ENCODE results near the gene CNTNAP2.

CNTNAP2 gene

DNA sequence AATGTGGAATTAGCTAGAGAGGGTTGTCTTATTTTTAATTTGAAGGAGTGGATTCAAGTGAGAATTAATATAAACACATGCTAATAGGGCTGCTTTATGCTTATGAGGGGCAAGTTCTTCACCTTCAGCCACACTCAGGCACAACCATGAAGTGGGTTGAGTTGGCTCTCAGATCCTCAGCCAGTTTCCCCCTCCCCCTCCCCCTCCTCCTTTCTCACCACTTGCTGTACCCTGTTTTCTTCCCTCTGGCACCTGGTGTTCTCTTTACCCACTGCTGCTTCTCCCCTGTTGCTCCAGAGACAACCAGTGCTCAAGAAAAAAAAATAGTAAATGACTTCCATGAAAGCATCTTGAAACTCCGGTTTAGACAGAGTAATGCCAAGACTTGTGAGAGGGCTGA lies 1083.3 kb downstream of the CNTNAP2 start:
- H3K4me1 ChIP-seq (ENCODE audit: insufficient read depth, low read length): no peaks in the 10 kb centered on the region

DNA sequence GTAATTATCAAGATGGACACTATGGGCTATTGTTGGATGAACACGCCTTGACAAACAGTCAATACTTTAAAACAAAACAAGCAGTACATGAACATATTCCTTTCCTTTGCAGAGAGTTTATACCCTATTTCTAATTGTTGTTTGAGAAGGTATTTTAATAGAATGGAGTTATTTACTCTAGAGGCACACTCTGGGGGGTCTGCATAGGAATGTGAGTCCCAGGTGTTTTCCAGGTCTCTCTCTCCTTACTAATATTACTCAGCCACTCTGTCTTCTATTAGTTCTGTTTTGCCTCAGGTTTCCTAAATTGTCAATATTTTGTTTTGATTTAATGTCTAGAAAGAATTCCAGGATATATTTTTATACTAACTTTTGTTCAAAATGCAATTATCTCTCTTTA lies 1091.4 kb downstream of the CNTNAP2 start:
- H3K4me3 ChIP-seq (ENCODE audit: low read depth in 1 of 2, low read length in 2 of 2): no peak overlapping the region
- H3K27me3 ChIP-seq (ENCODE audit: insufficient read depth, low read length, poor library complexity): no peaks in the 10 kb centered on the region
- H2AFZ ChIP-seq (ENCODE audit: low read depth, low read length): no peak overlapping the region
- H3K79me2 ChIP-seq (ENCODE audit: insufficient read depth, low read length): no peaks in the 10 kb centered on the region
- H3K4me2 ChIP-seq (ENCODE audit: insufficient read depth, low read length): no peak overlapping the region
- ATAC-seq (ENCODE audit: insufficient read depth, low read depth) (no peak), DNase-seq (no peak)
- no peak overlapping the region for H3K9ac ChIP-seq (ENCODE audit: low read depth, low read length)
- H3K4me1 ChIP-seq (ENCODE audit: insufficient read depth, low read length): no peaks in the 10 kb centered on the region
- no peaks in the 10 kb centered on the region for H4K20me1 ChIP-seq (ENCODE audit: insufficient read depth, low read length)
- TF ChIP-seq EZH2 (IDR thresholded peaks at IDR 0.05; ENCODE audit: borderline replicate concordance, low read depth, low read length, severe bottlenecking) (no peak), CTCF (IDR thresholded peaks at IDR 0.05; ENCODE audit: borderline replicate concordance, extremely low read depth, low read length, poor library complexity, severe bottlenecking) (no peak)
- H3K36me3 ChIP-seq (ENCODE audit: insufficient read depth, low read length): no peaks in the 10 kb centered on the region
- H3K27ac ChIP-seq (ENCODE audit: low read length): no peak overlapping the region
- no peaks in the 10 kb centered on the region for H3K9me3 ChIP-seq (ENCODE audit: insufficient read depth, low read length, severe bottlenecking)

More for the DNA sequence above, 1083.3 kb downstream of the CNTNAP2 start:
- H3K4me3 ChIP-seq (ENCODE audit: low read depth in 1 of 2, low read length in 2 of 2): no peak overlapping the region
- H2AFZ ChIP-seq (ENCODE audit: low read depth, low read length): no peak overlapping the region
- ATAC-seq (ENCODE audit: insufficient read depth, low read depth) (no peak), DNase-seq (no peak)
- H3K4me2 ChIP-seq (ENCODE audit: insufficient read depth, low read length): no peak overlapping the region
- no peak overlapping the region for H3K27ac ChIP-seq (ENCODE audit: low read length)
- no peaks in the 10 kb centered on the region for H4K20me1 ChIP-seq (ENCODE audit: insufficient read depth, low read length)
- TF ChIP-seq EZH2 (IDR thresholded peaks at IDR 0.05; ENCODE audit: borderline replicate concordance, low read depth, low read length, severe bottlenecking) (no peak), CTCF (IDR thresholded peaks at IDR 0.05; ENCODE audit: borderline replicate concordance, extremely low read depth, low read length, poor library complexity, severe bottlenecking) (no peak)
- H3K36me3 ChIP-seq (ENCODE audit: insufficient read depth, low read length): no peaks in the 10 kb centered on the region
- H3K9ac ChIP-seq (ENCODE audit: low read depth, low read length): no peak overlapping the region
- H3K27me3 ChIP-seq (ENCODE audit: insufficient read depth, low read length, poor library complexity): no peaks in the 10 kb centered on the region
- no peaks in the 10 kb centered on the region for H3K79me2 ChIP-seq (ENCODE audit: insufficient read depth, low read length)
- H3K9me3 ChIP-seq (ENCODE audit: insufficient read depth, low read length, severe bottlenecking): no peaks in the 10 kb centered on the region

DNA sequence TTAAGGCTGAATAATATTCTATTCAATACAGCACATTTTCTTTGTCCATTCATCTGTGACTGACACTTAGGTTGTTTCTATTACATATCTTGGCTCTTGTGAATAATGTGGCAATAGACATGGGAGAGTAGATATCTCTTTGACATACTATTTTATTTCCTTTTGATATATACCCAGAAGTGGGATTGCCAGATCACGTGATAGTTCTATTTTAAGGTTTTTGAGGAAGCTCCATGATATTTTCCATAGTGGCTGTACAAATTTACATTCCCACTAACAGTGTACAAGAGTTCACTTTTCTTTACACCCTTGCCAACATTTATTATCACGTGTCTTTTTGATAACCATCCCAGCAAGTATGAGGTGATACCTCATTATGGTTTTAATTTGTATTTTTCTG lies 1114.7 kb downstream of the CNTNAP2 start:
- Histone ChIP-seq H3K27me3 (ENCODE audit: insufficient read depth, low read length, poor library complexity) (no peaks in the 10 kb centered on the region), H3K9me3 (ENCODE audit: insufficient read depth, low read length, severe bottlenecking) (no peaks in the 10 kb centered on the region), H3K27ac (ENCODE audit: low read length) (no peak overlapping the region), H3K4me2 (ENCODE audit: insufficient read depth, low read length) (no peak overlapping the region), H3K9ac (ENCODE audit: low read depth, low read length) (no peak overlapping the region), H3K36me3 (ENCODE audit: insufficient read depth, low read length) (no peaks in the 10 kb centered on the region), H3K79me2 (ENCODE audit: insufficient read depth, low read length) (no peaks in the 10 kb centered on the region), H2AFZ (ENCODE audit: low read depth, low read length) (no peak overlapping the region), H3K4me1 (ENCODE audit: insufficient read depth, low read length) (no peaks in the 10 kb centered on the region), H3K4me3 (ENCODE audit: low read depth in 1 of 2, low read length in 2 of 2) (no peak overlapping the region), H4K20me1 (ENCODE audit: insufficient read depth, low read length) (no peaks in the 10 kb centered on the region)
- DNase-seq (no peak), ATAC-seq (ENCODE audit: insufficient read depth, low read depth) (no peak)
- TF ChIP-seq EZH2 (IDR thresholded peaks at IDR 0.05; ENCODE audit: borderline replicate concordance, low read depth, low read length, severe bottlenecking): no peak
- no peak for TF ChIP-seq CTCF (IDR thresholded peaks at IDR 0.05; ENCODE audit: borderline replicate concordance, extremely low read depth, low read length, poor library complexity, severe bottlenecking)
